GM19351 (cell line): ENCODE data around the gene DHCR7.

Experiments used
- ATAC-seq: cut with Tn5 transposase; IDR thresholded peaks from one replicate; pipeline ENCODE4 v1.9.1; 2021; ENCODE audit warnings: mild to moderate bottlenecking, moderate library complexity; ENCODE audit not compliant: unreplicated experiment

Gene DHCR7

GRCh38 chr11:71420455-71421241, 27.5 kb downstream of the DHCR7 start:
- no peak for ATAC-seq

- ATAC-seq, result peak; percentile 93
These were observed 29.6 kb downstream of the DHCR7 start for GRCh38 chr11:71418643-71419042.

GRCh38 chr11:71414645-71415044, 33.5 kb downstream of the DHCR7 start:
- ATAC-seq, result no peak

GRCh38 chr11:71410363-71410966, 37.7 kb downstream of the DHCR7 start:
- no peak for ATAC-seq

GRCh38 chr11:71408826-71409225, 39.4 kb downstream of the DHCR7 start:
- ATAC-seq, result no peak

GRCh38 chr11:71407356-71407755, 40.8 kb downstream of the DHCR7 start:
- ATAC-seq, result no peak

- ATAC-seq, result no peak
These were observed 41.5 kb downstream of the DHCR7 start for GRCh38 chr11:71406681-71407080.

GRCh38 chr11:71404209-71404608, 44.0 kb downstream of the DHCR7 start:
- no peak for ATAC-seq

GRCh38 chr11:71402878-71403277, 45.3 kb downstream of the DHCR7 start:
- no peak for ATAC-seq

GRCh38 chr11:71400216-71400615, 48.0 kb downstream of the DHCR7 start:
- ATAC-seq, result no peak

GRCh38 chr11:71399341-71399740, 48.9 kb downstream of the DHCR7 start:
- ATAC-seq, result no peak

GRCh38 chr11:71397961-71398360, 50.2 kb downstream of the DHCR7 start:
- ATAC-seq, result no peak

- no peak for ATAC-seq
These were observed 50.8 kb downstream of the DHCR7 start for GRCh38 chr11:71397331-71397860.

GRCh38 chr11:71396548-71397123, 51.6 kb downstream of the DHCR7 start:
- ATAC-seq, result no peak

GRCh38 chr11:71395774-71396173, 52.4 kb downstream of the DHCR7 start:
- ATAC-seq, result no peak

GRCh38 chr11:71395263-71395560, 53.0 kb downstream of the DHCR7 start:
- no peak for ATAC-seq

GRCh38 chr11:71393283-71393682, 54.9 kb downstream of the DHCR7 start:
- ATAC-seq, result no peak

GRCh38 chr11:71391796-71392195, 56.4 kb downstream of the DHCR7 start:
- no peak for ATAC-seq

GRCh38 chr11:71391352-71391751, 56.8 kb downstream of the DHCR7 start:
- ATAC-seq, result no peak

GRCh38 chr11:71388637-71389235, 59.5 kb downstream of the DHCR7 start:
- no peak for ATAC-seq

- ATAC-seq, result no peak
These were observed 60.2 kb downstream of the DHCR7 start for GRCh38 chr11:71387784-71388636.
